Measurements from ENCODE around the gene ACTA2.

ACTA2 gene

DNA sequence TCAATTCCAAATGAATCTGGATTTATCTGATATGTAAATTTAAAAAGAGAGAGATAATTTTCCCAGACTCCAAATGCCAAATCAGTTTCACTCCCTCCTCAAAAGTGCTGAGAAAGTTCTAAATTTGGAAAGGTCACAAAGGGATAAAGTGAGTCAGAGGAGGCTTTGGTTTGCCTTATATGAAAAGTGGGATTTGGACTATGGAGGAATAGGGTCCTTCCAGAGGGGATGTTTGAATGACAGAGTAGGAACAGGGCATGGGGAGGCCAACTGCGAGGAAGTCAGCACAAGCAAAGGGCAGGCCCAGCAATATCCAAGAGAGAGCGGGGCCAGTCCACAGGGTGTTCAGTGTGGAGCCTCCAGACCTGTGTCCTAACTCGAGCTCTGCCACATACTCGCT, 28.2 kb upstream of the ACTA2 start:
- Histone ChIP-seq H3K9me3 (replicated peaks; ENCODE audit: insufficient read depth, low read length) (no peaks in the 10 kb centered on the region), H3K9ac (ENCODE audit: low read length) (no peak overlapping the region), H4K20me1 (ENCODE audit: insufficient read depth, low read length) (no peaks in the 10 kb centered on the region), H3K79me2 (ENCODE audit: low read length) (no peaks in the 10 kb centered on the region), H2AFZ (ENCODE audit: low read length) (no peak overlapping the region), H3K4me3 (ENCODE audit: low read length) (no peak overlapping the region), H3K27me3 (replicated peaks; ENCODE audit: insufficient read depth, low read length) (no peaks in the 10 kb centered on the region), H3K4me1 (ENCODE audit: low read length) (no peaks in the 10 kb centered on the region), H3K4me2 (ENCODE audit: low read depth, low read length) (no peak overlapping the region), H3K27ac (ENCODE audit: low read length) (no peak overlapping the region), H3F3A (ENCODE audit: insufficient read depth, low read length) (no peaks in the 10 kb centered on the region), H3K9me2 (replicated peaks; ENCODE audit: insufficient read depth, low read length) (no peaks in the 10 kb centered on the region), H3K36me3 (replicated peaks; ENCODE audit: insufficient read depth, low read length) (no peaks in the 10 kb centered on the region)
- TF ChIP-seq EZH2 (optimal IDR thresholded peaks at IDR 0.05; ENCODE audit: low read depth, low read length) (no peak), EZH2phosphoT487 (IDR thresholded peaks at IDR 0.05; ENCODE audit: low read length) (no peak)
- TF ChIP-seq, protein P1, sequence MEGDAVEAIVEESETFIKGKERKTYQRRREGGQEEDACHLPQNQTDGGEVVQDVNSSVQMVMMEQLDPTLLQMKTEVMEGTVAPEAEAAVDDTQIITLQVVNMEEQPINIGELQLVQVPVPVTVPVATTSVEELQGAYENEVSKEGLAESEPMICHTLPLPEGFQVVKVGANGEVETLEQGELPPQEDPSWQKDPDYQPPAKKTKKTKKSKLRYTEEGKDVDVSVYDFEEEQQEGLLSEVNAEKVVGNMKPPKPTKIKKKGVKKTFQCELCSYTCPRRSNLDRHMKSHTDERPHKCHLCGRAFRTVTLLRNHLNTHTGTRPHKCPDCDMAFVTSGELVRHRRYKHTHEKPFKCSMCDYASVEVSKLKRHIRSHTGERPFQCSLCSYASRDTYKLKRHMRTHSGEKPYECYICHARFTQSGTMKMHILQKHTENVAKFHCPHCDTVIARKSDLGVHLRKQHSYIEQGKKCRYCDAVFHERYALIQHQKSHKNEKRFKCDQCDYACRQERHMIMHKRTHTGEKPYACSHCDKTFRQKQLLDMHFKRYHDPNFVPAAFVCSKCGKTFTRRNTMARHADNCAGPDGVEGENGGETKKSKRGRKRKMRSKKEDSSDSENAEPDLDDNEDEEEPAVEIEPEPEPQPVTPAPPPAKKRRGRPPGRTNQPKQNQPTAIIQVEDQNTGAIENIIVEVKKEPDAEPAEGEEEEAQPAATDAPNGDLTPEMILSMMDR (IDR thresholded peaks at IDR 0.05; ENCODE audit: low read length), result no peak
- no peak for DNase-seq

- no peaks in the 10 kb centered on the region for H3K27me3 ChIP-seq (replicated peaks; ENCODE audit: insufficient read depth, low read length)
- no peaks in the 10 kb centered on the region for H3K36me3 ChIP-seq (replicated peaks; ENCODE audit: insufficient read depth, low read length)
- no peaks in the 10 kb centered on the region for H3F3A ChIP-seq (ENCODE audit: insufficient read depth, low read length)
- H3K27ac ChIP-seq (ENCODE audit: low read length), result no peak overlapping the region
- H3K79me2 ChIP-seq (ENCODE audit: low read length), result no peaks in the 10 kb centered on the region
- no peak for TF ChIP-seq EZH2 (optimal IDR thresholded peaks at IDR 0.05; ENCODE audit: low read depth, low read length)
- TF ChIP-seq, protein P1 (IDR thresholded peaks at IDR 0.05; ENCODE audit: low read length), result no peak
- DNase-seq, result no peak
- no peaks in the 10 kb centered on the region for H4K20me1 ChIP-seq (ENCODE audit: insufficient read depth, low read length)
- no peak overlapping the region for H3K4me3 ChIP-seq (ENCODE audit: low read length)
- H3K9me2 ChIP-seq (replicated peaks; ENCODE audit: insufficient read depth, low read length), result no peaks in the 10 kb centered on the region
- H2AFZ ChIP-seq (ENCODE audit: low read length), result no peak overlapping the region
- no peaks in the 10 kb centered on the region for H3K4me1 ChIP-seq (ENCODE audit: low read length)
- no peaks in the 10 kb centered on the region for H3K9me3 ChIP-seq (replicated peaks; ENCODE audit: insufficient read depth, low read length)
- H3K9ac ChIP-seq (ENCODE audit: low read length), result no peak overlapping the region
- H3K4me2 ChIP-seq (ENCODE audit: low read depth, low read length), result no peak overlapping the region
These were observed 27.7 kb upstream of the ACTA2 start for GRCh38 chr10:88980247-88980646.

- H2AFZ ChIP-seq (ENCODE audit: low read length), result no peak overlapping the region
- H3K4me3 ChIP-seq (ENCODE audit: low read length), result no peak overlapping the region
- H3K36me3 ChIP-seq (replicated peaks; ENCODE audit: insufficient read depth, low read length), result no peaks in the 10 kb centered on the region
- no peaks in the 10 kb centered on the region for H3F3A ChIP-seq (ENCODE audit: insufficient read depth, low read length)
- DNase-seq, result no peak
- no peaks in the 10 kb centered on the region for H3K27me3 ChIP-seq (replicated peaks; ENCODE audit: insufficient read depth, low read length)
- H4K20me1 ChIP-seq (ENCODE audit: insufficient read depth, low read length), result no peaks in the 10 kb centered on the region
- no peaks in the 10 kb centered on the region for H3K9me3 ChIP-seq (replicated peaks; ENCODE audit: insufficient read depth, low read length)
- no peak for TF ChIP-seq EZH2 (optimal IDR thresholded peaks at IDR 0.05; ENCODE audit: low read depth, low read length)
- TF ChIP-seq EZH2phosphoT487 (IDR thresholded peaks at IDR 0.05; ENCODE audit: low read length), result no peak
- TF ChIP-seq, protein P1 (IDR thresholded peaks at IDR 0.05; ENCODE audit: low read length), result no peak
- no peaks in the 10 kb centered on the region for H3K4me1 ChIP-seq (ENCODE audit: low read length)
- H3K9me2 ChIP-seq (replicated peaks; ENCODE audit: insufficient read depth, low read length), result no peaks in the 10 kb centered on the region
- H3K4me2 ChIP-seq (ENCODE audit: low read depth, low read length), result no peak overlapping the region
- no peak overlapping the region; the same call in 1 of the 2 replicates for H3K9ac ChIP-seq (ENCODE audit: low read length)
- no peaks in the 10 kb centered on the region for H3K79me2 ChIP-seq (ENCODE audit: low read length)
- H3K27ac ChIP-seq (ENCODE audit: low read length), result no peak overlapping the region
These were observed 27.0 kb upstream of the ACTA2 start for GRCh38 chr10:88979603-88980002.

Data from MM.1S (cell line).